ENCODE results near the gene CATSPERZ.

GRCh38 chr11:64297699-64298358, 2.3 kb upstream of the CATSPERZ start:
- TF ChIP-seq POLR2A (IDR thresholded peaks at IDR 0.05) (no peak), CTCF (IDR thresholded peaks at IDR 0.05 in 8 of 11, conservative IDR thresholded peaks at IDR 0.05 in 3 of 11) (no peak), POLR2AphosphoS5 (IDR thresholded peaks at IDR 0.05) (no peak)

Measured in spleen (tissue), 7 donors.